Measurements from ENCODE around the gene NEURL1B. TPM values are rescaled to one million over a fixed set of nuclear protein-coding genes. Genes with fewer than 3 reads are reported as not detected.
"Not testable (repeated sequence)": the region's sequence is repeated elsewhere in the genome, so short reads cannot be mapped to it uniquely, and the experiment has no call there.

NEURL1B gene
- polyA plus RNA-seq, 1 donor from 2014 or later = 12.7 TPM

DNA sequence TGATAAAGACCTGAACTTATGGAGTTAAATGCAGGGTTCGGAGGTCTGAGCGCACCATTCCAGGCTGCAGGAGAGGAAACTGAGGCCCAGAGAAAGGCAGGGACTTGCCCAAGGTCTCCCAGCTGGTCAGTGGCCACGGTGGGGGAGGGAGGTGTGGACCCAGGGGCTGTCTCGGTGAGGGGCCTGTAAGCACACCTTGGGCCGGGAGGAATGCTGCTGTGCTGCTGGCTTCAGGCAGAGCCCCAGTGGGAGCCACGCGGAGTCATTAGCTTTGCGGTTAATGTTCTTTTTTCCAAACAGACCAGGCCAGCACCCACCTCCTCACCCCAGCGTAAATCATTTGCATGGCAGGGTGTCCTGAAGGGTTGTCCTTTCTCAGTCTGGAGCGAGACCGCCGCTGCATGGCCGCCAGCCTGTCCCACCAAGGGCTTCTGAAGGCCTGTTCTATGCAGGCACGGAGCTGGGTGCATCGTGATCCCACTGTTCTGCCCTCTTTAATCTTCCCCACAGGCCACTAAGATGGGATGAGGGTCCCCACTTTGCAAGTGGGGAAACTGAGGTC is 35.9 kb downstream of the NEURL1B start:
- no peak overlapping the region for H3K4me3 ChIP-seq (ENCODE audit: low read length)
- no peaks in the 10 kb centered on the region for H4K20me1 ChIP-seq (ENCODE audit: insufficient read depth)
- H3K36me3 ChIP-seq (ENCODE audit: insufficient read depth, low read length) = no peaks in the 10 kb centered on the region
- H2AFZ ChIP-seq (ENCODE audit: low read depth, low read length) = no peak overlapping the region
- no peaks in the 10 kb centered on the region for H3K27me3 ChIP-seq (ENCODE audit: insufficient read depth, low read depth, low read length)
- TF ChIP-seq, protein P1, sequence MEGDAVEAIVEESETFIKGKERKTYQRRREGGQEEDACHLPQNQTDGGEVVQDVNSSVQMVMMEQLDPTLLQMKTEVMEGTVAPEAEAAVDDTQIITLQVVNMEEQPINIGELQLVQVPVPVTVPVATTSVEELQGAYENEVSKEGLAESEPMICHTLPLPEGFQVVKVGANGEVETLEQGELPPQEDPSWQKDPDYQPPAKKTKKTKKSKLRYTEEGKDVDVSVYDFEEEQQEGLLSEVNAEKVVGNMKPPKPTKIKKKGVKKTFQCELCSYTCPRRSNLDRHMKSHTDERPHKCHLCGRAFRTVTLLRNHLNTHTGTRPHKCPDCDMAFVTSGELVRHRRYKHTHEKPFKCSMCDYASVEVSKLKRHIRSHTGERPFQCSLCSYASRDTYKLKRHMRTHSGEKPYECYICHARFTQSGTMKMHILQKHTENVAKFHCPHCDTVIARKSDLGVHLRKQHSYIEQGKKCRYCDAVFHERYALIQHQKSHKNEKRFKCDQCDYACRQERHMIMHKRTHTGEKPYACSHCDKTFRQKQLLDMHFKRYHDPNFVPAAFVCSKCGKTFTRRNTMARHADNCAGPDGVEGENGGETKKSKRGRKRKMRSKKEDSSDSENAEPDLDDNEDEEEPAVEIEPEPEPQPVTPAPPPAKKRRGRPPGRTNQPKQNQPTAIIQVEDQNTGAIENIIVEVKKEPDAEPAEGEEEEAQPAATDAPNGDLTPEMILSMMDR (IDR thresholded peaks at IDR 0.05; ENCODE audit: poor library complexity, severe bottlenecking) = no peak
- TF ChIP-seq EP300 (conservative IDR thresholded peaks at IDR 0.05; ENCODE audit: poor library complexity, severe bottlenecking) = no peak
- TF ChIP-seq MXI1 (conservative IDR thresholded peaks at IDR 0.05; ENCODE audit: poor library complexity, severe bottlenecking) = no peak
- no peak for TF ChIP-seq TAF1 (IDR thresholded peaks at IDR 0.05; ENCODE audit: low read depth)
- TF ChIP-seq EZH2 (IDR thresholded peaks at IDR 0.05; ENCODE audit: borderline replicate concordance, insufficient read depth, low read length, poor library complexity, severe bottlenecking) = no peak
- no peak for TF ChIP-seq POLR2AphosphoS5 (IDR thresholded peaks at IDR 0.05)
- TF ChIP-seq, protein P2, sequence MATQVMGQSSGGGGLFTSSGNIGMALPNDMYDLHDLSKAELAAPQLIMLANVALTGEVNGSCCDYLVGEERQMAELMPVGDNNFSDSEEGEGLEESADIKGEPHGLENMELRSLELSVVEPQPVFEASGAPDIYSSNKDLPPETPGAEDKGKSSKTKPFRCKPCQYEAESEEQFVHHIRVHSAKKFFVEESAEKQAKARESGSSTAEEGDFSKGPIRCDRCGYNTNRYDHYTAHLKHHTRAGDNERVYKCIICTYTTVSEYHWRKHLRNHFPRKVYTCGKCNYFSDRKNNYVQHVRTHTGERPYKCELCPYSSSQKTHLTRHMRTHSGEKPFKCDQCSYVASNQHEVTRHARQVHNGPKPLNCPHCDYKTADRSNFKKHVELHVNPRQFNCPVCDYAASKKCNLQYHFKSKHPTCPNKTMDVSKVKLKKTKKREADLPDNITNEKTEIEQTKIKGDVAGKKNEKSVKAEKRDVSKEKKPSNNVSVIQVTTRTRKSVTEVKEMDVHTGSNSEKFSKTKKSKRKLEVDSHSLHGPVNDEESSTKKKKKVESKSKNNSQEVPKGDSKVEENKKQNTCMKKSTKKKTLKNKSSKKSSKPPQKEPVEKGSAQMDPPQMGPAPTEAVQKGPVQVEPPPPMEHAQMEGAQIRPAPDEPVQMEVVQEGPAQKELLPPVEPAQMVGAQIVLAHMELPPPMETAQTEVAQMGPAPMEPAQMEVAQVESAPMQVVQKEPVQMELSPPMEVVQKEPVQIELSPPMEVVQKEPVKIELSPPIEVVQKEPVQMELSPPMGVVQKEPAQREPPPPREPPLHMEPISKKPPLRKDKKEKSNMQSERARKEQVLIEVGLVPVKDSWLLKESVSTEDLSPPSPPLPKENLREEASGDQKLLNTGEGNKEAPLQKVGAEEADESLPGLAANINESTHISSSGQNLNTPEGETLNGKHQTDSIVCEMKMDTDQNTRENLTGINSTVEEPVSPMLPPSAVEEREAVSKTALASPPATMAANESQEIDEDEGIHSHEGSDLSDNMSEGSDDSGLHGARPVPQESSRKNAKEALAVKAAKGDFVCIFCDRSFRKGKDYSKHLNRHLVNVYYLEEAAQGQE (IDR thresholded peaks at IDR 0.05; ENCODE audit: borderline replicate concordance) = no peak
- H3K4me2 ChIP-seq (ENCODE audit: low read length) = no peak overlapping the region
- H3K27ac ChIP-seq (ENCODE audit: low read length) = no peak overlapping the region
- H3K9me3 ChIP-seq (ENCODE audit: low read length) = no peaks in the 10 kb centered on the region
- no peaks in the 10 kb centered on the region for H3F3A ChIP-seq (ENCODE audit: insufficient read depth, low read length, poor library complexity, severe bottlenecking)
- H3K9me2 ChIP-seq (ENCODE audit: insufficient read depth, low read length) = no peaks in the 10 kb centered on the region
- no peaks in the 10 kb centered on the region for H3K79me2 ChIP-seq (replicated peaks; ENCODE audit: insufficient read depth, low read length)
- no peak overlapping the region for H3K9ac ChIP-seq (ENCODE audit: low read length)

DNA sequence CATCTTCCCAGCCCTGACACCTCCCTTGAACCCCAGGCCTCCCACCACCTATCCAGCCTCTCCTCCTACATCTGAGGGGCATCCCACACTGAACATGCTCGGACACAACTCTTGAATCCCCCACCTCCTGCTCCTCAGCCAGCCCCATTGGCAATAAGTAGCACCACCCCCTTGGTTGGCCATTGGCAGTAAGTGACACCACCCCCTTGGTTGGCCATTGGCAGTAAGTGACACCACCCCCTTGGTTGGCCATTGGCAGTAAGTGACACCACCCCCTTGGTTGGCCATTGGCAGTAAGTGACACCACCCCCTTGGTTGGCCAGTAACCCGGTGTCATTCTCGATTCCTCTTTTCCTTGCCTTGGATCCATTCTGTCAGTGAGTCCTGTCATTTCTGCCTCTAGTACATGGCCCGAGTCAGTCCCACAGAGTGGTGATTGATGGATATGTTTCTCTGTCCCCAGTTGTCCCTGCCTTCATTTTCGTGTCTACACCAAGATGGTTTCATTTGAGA is 37.4 kb downstream of the NEURL1B start:
- H3K4me2 ChIP-seq (ENCODE audit: low read length); H3K9me2 ChIP-seq (ENCODE audit: insufficient read depth, low read length); H3F3A ChIP-seq (ENCODE audit: insufficient read depth, low read length, poor library complexity, severe bottlenecking); H2AFZ ChIP-seq (ENCODE audit: low read depth, low read length); H3K4me3 ChIP-seq (ENCODE audit: low read length); H4K20me1 ChIP-seq (ENCODE audit: insufficient read depth); H3K79me2 ChIP-seq (replicated peaks; ENCODE audit: insufficient read depth, low read length); H3K27ac ChIP-seq (ENCODE audit: low read length); H3K9ac ChIP-seq (ENCODE audit: low read length); H3K9me3 ChIP-seq (ENCODE audit: low read length); H3K27me3 ChIP-seq (ENCODE audit: insufficient read depth, low read depth, low read length); H3K36me3 ChIP-seq (ENCODE audit: insufficient read depth, low read length): not testable (repeated sequence)

DNA sequence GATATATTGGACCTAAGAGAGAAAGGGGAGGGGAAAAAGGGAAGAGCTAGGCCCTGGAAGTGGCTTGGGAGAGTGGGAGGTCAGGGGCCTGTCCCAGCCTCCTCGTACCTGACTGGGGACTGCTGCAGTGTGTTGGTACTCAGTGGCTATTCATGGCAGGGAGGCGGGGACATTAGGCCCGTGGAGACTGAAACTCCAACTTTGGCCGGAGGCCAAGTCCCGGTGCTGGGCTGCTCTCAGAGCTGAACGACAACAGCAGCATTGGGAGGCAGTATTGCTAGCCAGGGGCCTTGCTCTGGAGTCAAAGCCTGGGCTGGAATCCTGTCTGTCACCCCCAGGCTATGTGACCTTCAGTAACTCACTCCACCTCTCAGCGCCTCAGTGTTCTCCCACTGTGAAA is 37.8 kb downstream of the NEURL1B start:
- Histone ChIP-seq H3K4me2 (ENCODE audit: low read length) (no peak overlapping the region), H4K20me1 (ENCODE audit: insufficient read depth) (no peaks in the 10 kb centered on the region), H2AFZ (ENCODE audit: low read depth, low read length) (no peak overlapping the region), H3K79me2 (replicated peaks; ENCODE audit: insufficient read depth, low read length) (no peaks in the 10 kb centered on the region), H3K9me2 (ENCODE audit: insufficient read depth, low read length) (no peaks in the 10 kb centered on the region), H3K36me3 (ENCODE audit: insufficient read depth, low read length) (no peaks in the 10 kb centered on the region), H3F3A (ENCODE audit: insufficient read depth, low read length, poor library complexity, severe bottlenecking) (no peaks in the 10 kb centered on the region), H3K27ac (ENCODE audit: low read length) (no peak overlapping the region), H3K4me3 (ENCODE audit: low read length) (no peak overlapping the region), H3K9ac (ENCODE audit: low read length) (no peak overlapping the region), H3K27me3 (ENCODE audit: insufficient read depth, low read depth, low read length) (no peaks in the 10 kb centered on the region), H3K9me3 (ENCODE audit: low read length) (no peaks in the 10 kb centered on the region)
- TF ChIP-seq MXI1 (conservative IDR thresholded peaks at IDR 0.05; ENCODE audit: poor library complexity, severe bottlenecking) (no peak), POLR2AphosphoS5 (IDR thresholded peaks at IDR 0.05) (no peak), TAF1 (IDR thresholded peaks at IDR 0.05; ENCODE audit: low read depth) (no peak), EZH2 (IDR thresholded peaks at IDR 0.05; ENCODE audit: borderline replicate concordance, insufficient read depth, low read length, poor library complexity, severe bottlenecking) (no peak), SMC3 (conservative IDR thresholded peaks at IDR 0.05; ENCODE audit: poor library complexity) (no peak)
- TF ChIP-seq, protein P2 (IDR thresholded peaks at IDR 0.05; ENCODE audit: borderline replicate concordance) = no peak
